Transverse colon (tissue), 4 donors: ENCODE data around the gene ATP6V1F. TPM values are rescaled to one million over a fixed set of nuclear protein-coding genes. Genes with fewer than 3 reads are reported as not detected.
A peak's percentile ranks its signal among the peaks of the same experiment; 100 is the strongest.

Experiments
- DNase-seq: peaks from one replicate; pipeline ENCODE4 v3.0.0-alpha.2; 2019
- H3K27ac ChIP-seq, 4 donors: fragments of 200-600 bp; sonication (generic); 2 replicates each; pipeline ENCODE4 v1.5.1; 2016 to 2018; ENCODE audit warnings: inconsistent platforms in 4 of 4
- H3K27me3 ChIP-seq: fragments of 200-600 bp; sonication (generic); 2 replicates; pipeline ENCODE4 v1.5.1; 2017; ENCODE audit warnings: inconsistent platforms
- H3K36me3 ChIP-seq, 4 donors: fragments of 200-600 bp; sonication (generic); 2 replicates each; pipeline ENCODE4 v1.5.1; 2017 to 2019; ENCODE audit warnings: inconsistent platforms in 4 of 4
- H3K4me1 ChIP-seq, 4 donors: fragments of 200-600 bp; sonication (generic); 2 replicates each; pipeline ENCODE4 v1.5.1; 2017 to 2020; ENCODE audit warnings: inconsistent platforms in 4 of 4
- H3K4me3 ChIP-seq, 4 donors: fragments of 200-600 bp; sonication (generic); 1 replicate in 1 of 4; 2 replicates in 3 of 4; pipeline versions ENCODE4 v1.5.1 to v1.6.1; 2017 to 2019; ENCODE audit warnings: inconsistent platforms in 4 of 4
- H3K9me3 ChIP-seq, 2 donors: fragments of 200-600 bp; sonication (generic); 2 replicates each; pipeline ENCODE4 v1.5.1; 2017 to 2019; ENCODE audit warnings: inconsistent platforms in 2 of 2
- EP300 ChIP-seq: sonication (generic); formaldehyde crosslinking; IDR thresholded peaks from one replicate; pipeline ENCODE4 v1.6.1; 2017; ENCODE audit warnings: antibody characterized with exemption, low read depth
- POLR2A ChIP-seq: fragments of 450-650 bp; IDR thresholded peaks from one replicate; pipeline ENCODE4 v1.6.1; 2016; ENCODE audit warnings: antibody characterized with exemption, mild to moderate bottlenecking, moderate library complexity
- POLR2AphosphoS5 ChIP-seq, 3 donors: sonication (generic); formaldehyde crosslinking; IDR thresholded peaks; one replicate each; pipeline ENCODE4 v1.6.1; 2016; ENCODE audit warnings: antibody characterized with exemption in 3 of 3
- WGBS, 2 donors: methylation state at CpG; one replicate each; pipeline ENCODE4 v1.1.5; 2018; ENCODE audit warnings: low coverage in 1 of 2; 5-methylcytosine and 5-hydroxymethylcytosine counted together
- in situ Hi-C, 4 donors: fragments of 200-750 bp; cut with MboI; loops; one replicate each; pipeline versions ENCODE4 v1.15.0 to v1.15.1; 2017; ENCODE audit warnings: low sequenced_read_pairs in 3 of 4, low pct_ligation_motif_present in 1 of 4, low pct_unique_long_range_greater_than_20kb in 1 of 4
- intact Hi-C: fragments of 100-400 bp; cut with DNase I; formaldehyde crosslinking; loops from one replicate; pipeline ENCODE4 v1.15.1; 2023; ENCODE audit warnings: low total_unique reads
- total RNA-seq, 4 donors: library from RNA; depleted of rRNA; stranded (reverse); fragments of >200 nt; gene quantifications; one replicate each; pipeline ENCODE4 v1.1.0, GENCODE V29; 2016
- TF ChIP-seq, protein P1 (sequence below), 5 experiments: fragments of 200-600 bp in 3 of 5; fragments of 450-650 bp in 2 of 5; sonication (generic) in 3 of 5; IDR thresholded peaks; 1 replicate in 2 of 5; 2 replicates in 3 of 5; pipeline ENCODE4 v1.5.1; 2016 to 2017; ENCODE audit warnings: antibody characterized with exemption in 5 of 5, inconsistent platforms in 3 of 5, mild to moderate bottlenecking in 2 of 5, moderate library complexity in 1 of 5

The ATP6V1F gene
- total RNA-seq, 4 donors from 2014 or later: 25.5 to 128 (median 63.2) TPM

DNA sequence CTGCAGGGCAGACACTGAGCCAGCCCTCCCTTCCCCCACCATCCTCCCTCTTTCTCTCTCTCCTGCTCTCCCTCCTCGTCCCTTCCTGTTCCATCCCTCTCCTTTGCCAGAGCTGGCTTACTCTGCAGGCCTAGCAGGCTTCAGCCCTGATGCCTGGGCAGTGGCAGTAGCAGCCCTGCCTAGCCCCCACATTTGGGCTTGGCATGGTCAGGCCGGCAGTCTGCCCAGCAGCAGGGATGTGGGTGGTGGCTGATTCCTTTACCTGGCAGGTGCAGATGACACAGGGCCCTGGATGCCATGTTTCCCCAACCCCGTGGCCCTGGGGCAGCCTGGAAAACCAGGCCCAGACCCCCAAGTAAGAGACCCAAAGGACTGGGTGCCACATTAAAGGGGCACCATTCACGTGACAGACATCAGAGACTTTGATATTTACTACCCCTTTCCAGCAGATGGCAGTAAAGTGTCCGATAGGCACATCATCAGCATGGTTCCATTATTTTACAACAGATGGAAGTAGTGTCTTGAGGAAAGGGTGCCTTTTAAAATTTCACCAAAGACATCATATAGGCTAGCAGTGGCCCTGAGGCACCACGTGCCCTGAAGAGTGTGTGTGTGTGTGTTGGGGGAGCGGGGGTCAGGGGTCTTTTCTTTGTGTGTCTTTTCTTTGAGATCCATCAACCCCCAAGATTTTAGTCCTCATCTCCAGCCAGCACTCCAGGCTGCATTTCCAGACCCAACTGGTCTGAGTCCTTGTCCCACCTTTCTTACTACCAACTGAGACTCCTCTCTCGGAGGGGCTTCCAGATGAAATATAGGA lies 41.9 kb downstream of the ATP6V1F start:
- WGBS, 2 donors: 0 to 23% methylated on average over 1 to 8 of the region's 8 CpGs
- in situ Hi-C loops (loop anchor here in 3 of 4 donors (10.0 kb wide), 2 partner anchors 180 to 190 kb away; no protein-coding TSS in a partner anchor), intact Hi-C loops (loop anchor here (5.0 kb wide), 1 partner anchor 188 kb away; no protein-coding TSS in a partner anchor)
- no peak for TF ChIP-seq POLR2AphosphoS5 (IDR thresholded peaks at IDR 0.05)
- TF ChIP-seq, protein P1, sequence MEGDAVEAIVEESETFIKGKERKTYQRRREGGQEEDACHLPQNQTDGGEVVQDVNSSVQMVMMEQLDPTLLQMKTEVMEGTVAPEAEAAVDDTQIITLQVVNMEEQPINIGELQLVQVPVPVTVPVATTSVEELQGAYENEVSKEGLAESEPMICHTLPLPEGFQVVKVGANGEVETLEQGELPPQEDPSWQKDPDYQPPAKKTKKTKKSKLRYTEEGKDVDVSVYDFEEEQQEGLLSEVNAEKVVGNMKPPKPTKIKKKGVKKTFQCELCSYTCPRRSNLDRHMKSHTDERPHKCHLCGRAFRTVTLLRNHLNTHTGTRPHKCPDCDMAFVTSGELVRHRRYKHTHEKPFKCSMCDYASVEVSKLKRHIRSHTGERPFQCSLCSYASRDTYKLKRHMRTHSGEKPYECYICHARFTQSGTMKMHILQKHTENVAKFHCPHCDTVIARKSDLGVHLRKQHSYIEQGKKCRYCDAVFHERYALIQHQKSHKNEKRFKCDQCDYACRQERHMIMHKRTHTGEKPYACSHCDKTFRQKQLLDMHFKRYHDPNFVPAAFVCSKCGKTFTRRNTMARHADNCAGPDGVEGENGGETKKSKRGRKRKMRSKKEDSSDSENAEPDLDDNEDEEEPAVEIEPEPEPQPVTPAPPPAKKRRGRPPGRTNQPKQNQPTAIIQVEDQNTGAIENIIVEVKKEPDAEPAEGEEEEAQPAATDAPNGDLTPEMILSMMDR (IDR thresholded peaks at IDR 0.05): peak; percentile 51 to 62 (median 61)
- no peak overlapping the region for H3K4me3 ChIP-seq
- no peaks in the 10 kb centered on the region for H3K36me3 ChIP-seq
- H3K4me1 ChIP-seq: peaks cover 0 to 8% (median under 1%) of the 10 kb centered on the region in 4 donors
- DNase-seq: peak; percentile 9
- peaks cover 19% of the 10 kb centered on the region for H3K27me3 ChIP-seq
- H3K27ac ChIP-seq: no peak overlapping the region
- no peaks in the 10 kb centered on the region for H3K9me3 ChIP-seq

DNA sequence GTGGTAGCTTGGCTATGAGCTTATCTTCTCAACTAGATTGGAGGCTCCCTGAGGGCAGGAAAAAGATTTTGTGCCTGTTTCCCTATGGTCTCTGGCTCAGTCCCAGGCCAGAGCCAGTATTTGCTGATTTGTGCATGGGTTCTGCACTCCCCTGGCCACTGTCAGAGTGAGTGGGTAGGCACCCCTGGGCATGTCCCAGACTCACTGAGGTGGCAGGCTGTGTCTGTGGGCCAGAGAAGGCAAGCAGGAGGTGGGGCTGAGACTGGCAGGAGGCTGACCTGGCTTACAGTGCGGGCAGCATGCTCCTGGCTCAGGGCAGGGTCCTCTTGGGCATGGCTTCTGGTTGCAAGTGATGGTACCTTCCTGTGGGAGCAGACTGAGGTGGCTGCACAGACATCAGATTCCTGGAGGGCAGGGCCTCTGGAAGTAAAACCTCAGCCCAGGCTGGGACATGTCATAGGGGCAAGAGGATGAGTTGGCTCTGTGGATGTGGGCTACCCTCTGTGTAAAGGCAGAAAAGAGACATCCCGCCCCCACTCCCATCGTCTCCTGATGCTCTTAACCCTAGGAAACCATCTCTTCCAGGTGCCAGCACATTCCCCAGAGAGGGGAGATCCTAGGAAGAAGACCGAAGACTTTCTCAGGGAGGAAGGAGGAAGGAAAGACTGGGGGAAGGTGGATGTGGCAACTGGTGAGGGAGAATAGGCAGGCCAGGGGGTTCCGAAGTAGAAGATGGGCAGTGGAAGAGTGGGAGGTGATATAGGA lies 43.5 kb downstream of the ATP6V1F start:
- intact Hi-C loops: loop anchor here (5.0 kb wide), 1 partner anchor 186 kb away; no protein-coding TSS in a partner anchor
- in situ Hi-C loops: loop anchor here in 3 of 4 donors (10.0 kb wide), 2 partner anchors 179 to 189 kb away; no protein-coding TSS in a partner anchor
- no peaks in the 10 kb centered on the region for H3K36me3 ChIP-seq
- peaks cover 7 to 19% (median 12%) of the 10 kb centered on the region in 4 donors for H3K4me1 ChIP-seq
- H3K27ac ChIP-seq: no peak overlapping the region
- no peak overlapping the region for H3K4me3 ChIP-seq
- no peak for DNase-seq
- H3K9me3 ChIP-seq: no peaks in the 10 kb centered on the region
- WGBS, 2 donors: 90 to 100% methylated on average over 1 to 5 of the region's 5 CpGs
- peaks cover 34% of the 10 kb centered on the region for H3K27me3 ChIP-seq
- TF ChIP-seq, protein P1 (IDR thresholded peaks at IDR 0.05): no peak
- no peak for TF ChIP-seq POLR2A
- no peak for TF ChIP-seq EP300
- TF ChIP-seq POLR2AphosphoS5 (IDR thresholded peaks at IDR 0.05): no peak

DNA sequence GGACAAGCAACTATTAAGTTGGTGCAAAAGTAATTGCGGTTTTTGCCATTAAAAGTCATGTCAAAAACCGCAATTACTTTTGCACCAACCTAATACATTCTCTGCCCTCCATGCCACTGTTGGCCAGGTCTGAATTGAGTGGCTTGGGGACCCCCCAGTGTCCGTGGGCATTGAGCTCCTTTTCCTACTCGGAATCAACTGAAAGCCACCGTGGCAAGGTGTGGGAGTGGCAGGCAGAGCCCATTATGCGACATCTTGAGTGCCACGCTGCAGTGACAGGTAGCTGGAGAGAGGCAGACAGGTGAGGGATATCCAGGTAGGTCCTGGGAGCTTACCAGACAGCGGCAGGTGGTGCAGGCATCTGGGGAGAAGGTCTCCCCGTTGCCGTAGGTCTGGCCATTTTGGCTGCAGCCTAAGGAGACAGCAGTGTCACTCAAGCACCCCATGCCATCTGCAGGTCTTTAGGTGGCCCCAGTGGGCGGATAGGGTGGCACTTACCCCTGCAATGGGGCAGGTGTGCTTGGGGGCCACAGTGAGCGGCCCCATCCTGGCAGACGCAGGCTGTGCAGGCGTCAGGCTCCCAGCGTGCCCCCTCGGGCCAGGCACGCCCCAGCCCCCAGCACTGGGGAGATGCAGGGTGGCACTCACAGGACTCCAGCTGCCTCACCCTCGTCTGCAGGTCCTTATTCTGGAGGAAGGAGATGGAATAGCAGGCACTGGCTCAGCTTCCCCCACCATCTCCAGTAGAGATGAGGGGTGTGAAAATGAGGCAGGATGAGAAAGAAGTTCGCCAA lies 44.3 kb downstream of the ATP6V1F start:
- H3K4me1 ChIP-seq: peaks cover 7 to 26% (median 15%) of the 10 kb centered on the region in 4 donors
- peaks cover 34% of the 10 kb centered on the region for H3K27me3 ChIP-seq
- H3K27ac ChIP-seq: no peak overlapping the region
- H3K9me3 ChIP-seq: no peaks in the 10 kb centered on the region
- H3K36me3 ChIP-seq: no peaks in the 10 kb centered on the region
- in situ Hi-C loops: loop anchor here in 3 of 4 donors (10.0 kb wide), 2 partner anchors 178 to 188 kb away; no protein-coding TSS in a partner anchor
- 61 to 80% methylated on average over 3 to 12 of the region's 19 CpGs for WGBS, 2 donors
- no peak overlapping the region for H3K4me3 ChIP-seq
- DNase-seq: no peak
- intact Hi-C loops: loop anchor here (5.0 kb wide), 1 partner anchor 185 kb away; no protein-coding TSS in a partner anchor
- TF ChIP-seq EP300: no peak
- TF ChIP-seq, protein P1 (IDR thresholded peaks at IDR 0.05): no peak
- no peak for TF ChIP-seq POLR2AphosphoS5 (IDR thresholded peaks at IDR 0.05)
- no peak for TF ChIP-seq POLR2A
